Retinal pigment epithelial cell (primary cell): ENCODE measurements around the gene CES5A.
A peak's percentile ranks its signal among the peaks of the same experiment; 100 is the strongest.

Experiments used
- DNase-seq: peaks from one replicate; pipeline ENCODE4 v3.0.0-alpha.2; 2010; ENCODE audit warnings: low read depth
- H3K4me3 ChIP-seq: 2 replicates; pipeline ENCODE4 v1.5.1; 2011; ENCODE audit warnings: mild to moderate bottlenecking, low read length, control low read depth, moderate library complexity
- TF ChIP-seq, protein P1 (sequence below): conservative IDR thresholded peaks from 2 replicates; pipeline ENCODE4 v1.5.1; 2011; ENCODE audit warnings: low read depth, low read length, control low read depth, inconsistent platforms

Gene CES5A

DNA sequence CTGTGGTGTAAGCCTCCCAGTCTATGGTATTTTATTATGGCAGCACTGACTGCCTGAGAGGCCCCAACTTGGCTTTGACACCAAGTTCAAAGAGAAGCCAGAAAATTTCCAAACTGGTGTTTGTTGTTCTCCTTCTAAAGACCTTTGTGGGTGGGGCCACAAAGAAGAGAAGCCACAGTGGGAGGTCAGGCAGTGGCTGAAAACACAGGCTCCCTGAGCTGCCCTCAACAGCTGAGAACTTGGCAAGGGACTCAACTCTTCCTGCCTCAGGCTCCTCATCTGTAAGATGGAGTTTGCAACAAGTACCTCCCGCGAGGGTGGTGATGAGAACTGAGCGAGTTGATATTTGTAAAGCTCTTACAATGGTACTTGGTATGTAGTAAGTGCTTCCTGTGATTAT is 18.2 kb downstream of the CES5A start:
- no peak overlapping the region for H3K4me3 ChIP-seq
- TF ChIP-seq, protein P1, sequence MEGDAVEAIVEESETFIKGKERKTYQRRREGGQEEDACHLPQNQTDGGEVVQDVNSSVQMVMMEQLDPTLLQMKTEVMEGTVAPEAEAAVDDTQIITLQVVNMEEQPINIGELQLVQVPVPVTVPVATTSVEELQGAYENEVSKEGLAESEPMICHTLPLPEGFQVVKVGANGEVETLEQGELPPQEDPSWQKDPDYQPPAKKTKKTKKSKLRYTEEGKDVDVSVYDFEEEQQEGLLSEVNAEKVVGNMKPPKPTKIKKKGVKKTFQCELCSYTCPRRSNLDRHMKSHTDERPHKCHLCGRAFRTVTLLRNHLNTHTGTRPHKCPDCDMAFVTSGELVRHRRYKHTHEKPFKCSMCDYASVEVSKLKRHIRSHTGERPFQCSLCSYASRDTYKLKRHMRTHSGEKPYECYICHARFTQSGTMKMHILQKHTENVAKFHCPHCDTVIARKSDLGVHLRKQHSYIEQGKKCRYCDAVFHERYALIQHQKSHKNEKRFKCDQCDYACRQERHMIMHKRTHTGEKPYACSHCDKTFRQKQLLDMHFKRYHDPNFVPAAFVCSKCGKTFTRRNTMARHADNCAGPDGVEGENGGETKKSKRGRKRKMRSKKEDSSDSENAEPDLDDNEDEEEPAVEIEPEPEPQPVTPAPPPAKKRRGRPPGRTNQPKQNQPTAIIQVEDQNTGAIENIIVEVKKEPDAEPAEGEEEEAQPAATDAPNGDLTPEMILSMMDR, result no peak
- no peak for DNase-seq

GRCh38 chr16:55853114-55853513 is 22.1 kb downstream of the CES5A start:
- H3K4me3 ChIP-seq, result no peak overlapping the region
- DNase-seq, result no peak
- TF ChIP-seq, protein P1, result no peak

- TF ChIP-seq, protein P1, result no peak
- H3K4me3 ChIP-seq, result no peak overlapping the region
- DNase-seq, result no peak
Measured at GRCh38 chr16:55849536-55849935, 25.6 kb downstream of the CES5A start.

DNA sequence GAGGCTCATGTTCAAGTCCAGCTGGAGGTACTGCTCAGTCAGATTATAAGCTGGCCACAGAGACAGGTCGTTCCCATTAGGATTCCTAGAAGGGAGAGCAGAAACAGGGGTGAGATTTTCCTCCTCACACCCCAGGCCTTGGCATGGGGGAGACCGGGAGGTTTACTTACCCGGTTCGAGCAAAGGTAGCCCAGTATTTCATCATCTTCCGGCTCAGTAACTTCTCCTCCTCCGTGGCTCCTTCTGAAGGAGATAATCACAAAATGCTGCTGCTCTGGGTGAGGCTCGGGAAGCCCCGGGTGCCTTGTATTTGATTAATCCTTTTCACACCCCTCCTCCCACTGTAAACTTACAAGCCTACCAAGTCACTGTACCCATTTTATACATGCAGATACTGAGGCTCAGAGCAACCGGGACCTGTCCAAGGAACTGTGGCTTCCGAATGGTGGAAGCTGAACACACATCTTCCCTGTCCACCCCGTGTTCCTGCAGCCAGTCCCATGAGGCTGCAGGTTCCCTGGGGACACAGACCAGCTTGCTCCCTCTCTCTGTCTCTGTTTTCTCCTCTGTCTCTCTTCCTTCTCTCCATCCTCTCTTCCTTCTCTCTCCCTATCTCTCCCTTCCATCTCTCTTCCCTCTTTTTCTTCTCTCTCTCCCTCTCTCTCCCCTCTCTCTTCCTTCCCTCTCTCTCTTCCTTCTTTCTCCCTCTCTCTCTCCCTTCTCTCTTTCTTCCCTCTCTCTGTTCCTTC is 28.4 kb downstream of the CES5A start:
- H3K4me3 ChIP-seq, result no peak overlapping the region
- TF ChIP-seq, protein P1, result no peak
- no peak for DNase-seq

DNA sequence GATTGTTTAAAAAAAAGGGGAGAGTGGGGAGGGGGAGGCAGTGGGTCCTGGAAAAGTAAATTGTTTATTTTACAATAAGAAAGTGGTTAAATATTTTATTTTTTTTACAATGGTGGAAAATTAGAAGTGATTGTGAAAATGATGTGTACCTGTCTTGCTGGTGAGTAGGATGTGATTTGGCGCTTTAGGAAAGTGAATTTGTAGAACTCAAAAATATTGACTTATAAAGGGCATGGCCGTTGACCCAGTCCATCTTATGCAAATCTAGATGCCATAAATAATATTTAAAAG is 32.1 kb downstream of the CES5A start:
- DNase-seq, result no peak
- H3K4me3 ChIP-seq, result no peak overlapping the region
- TF ChIP-seq, protein P1, result no peak

GRCh38 chr16:55842369-55843104 is 32.6 kb downstream of the CES5A start:
- no peak for DNase-seq
- H3K4me3 ChIP-seq, result no peak overlapping the region
- TF ChIP-seq, protein P1, result peak; percentile 68

GRCh38 chr16:55839115-55839514 is 36.1 kb downstream of the CES5A start:
- H3K4me3 ChIP-seq, result no peak overlapping the region
- no peak for DNase-seq
- TF ChIP-seq, protein P1, result no peak
